Smooth muscle cell (in vitro differentiated cells): ENCODE measurements around the gene LRR1. TPM values are rescaled to one million over a fixed set of nuclear protein-coding genes. Genes with fewer than 3 reads are reported as not detected.

ENCODE experiments used
- DNase-seq: peaks from one replicate; lab custom pipeline; 2025; ENCODE audit not compliant: unreplicated experiment; lab: John Stamatoyannopoulos, UW
- H2AFZ ChIP-seq: fragments of 200-600 bp; sonication (generic); 2 replicates; pipeline ENCODE4 v1.6.0; 2016; ENCODE audit warnings: antibody characterized with exemption, low read depth, mild to moderate bottlenecking
- H3F3A ChIP-seq: fragments of 200-600 bp; sonication (generic); 2 replicates; pipeline ENCODE4 v1.6.0; 2017; ENCODE audit warnings: antibody characterized with exemption, low read depth
- H3K27ac ChIP-seq: fragments of 200-600 bp; sonication (generic); 2 replicates; pipeline ENCODE4 v1.5.1; 2016; ENCODE audit warnings: low read depth, mild to moderate bottlenecking
- H3K27me3 ChIP-seq: fragments of 200-600 bp; sonication (generic); 2 replicates; pipeline ENCODE4 v1.6.1; 2016; ENCODE audit warnings: low read depth, mild to moderate bottlenecking
- H3K36me3 ChIP-seq: fragments of 200-600 bp; sonication (generic); 2 replicates; pipeline ENCODE4 v1.5.1; 2016; ENCODE audit warnings: low read depth
- H3K4me1 ChIP-seq: fragments of 200-600 bp; sonication (generic); 2 replicates; pipeline ENCODE4 v1.5.1; 2016; ENCODE audit warnings: low read depth
- H3K4me2 ChIP-seq: fragments of 200-600 bp; sonication (generic); 2 replicates; pipeline ENCODE4 v1.6.0; 2016; ENCODE audit warnings: mild to moderate bottlenecking
- H3K4me3 ChIP-seq: fragments of 200-600 bp; sonication (generic); 2 replicates; pipeline ENCODE4 v1.5.1; 2016; ENCODE audit warnings: mild to moderate bottlenecking
- H3K79me2 ChIP-seq: fragments of 200-600 bp; sonication (generic); 2 replicates; pipeline ENCODE4 v1.6.0; 2016; ENCODE audit warnings: low read depth, mild to moderate bottlenecking
- H3K9ac ChIP-seq: fragments of 200-600 bp; sonication (generic); 2 replicates; pipeline ENCODE4 v1.6.0; 2016; ENCODE audit warnings: low read depth
- H3K9me3 ChIP-seq: fragments of 200-600 bp; sonication (generic); replicated peaks from 2 replicates; pipeline ENCODE4 v1.5.1; 2016; ENCODE audit warnings: low read depth
- H4K20me1 ChIP-seq: fragments of 200-600 bp; sonication (generic); 2 replicates; pipeline ENCODE4 v1.6.0; 2016; ENCODE audit warnings: low read depth
- WGBS: methylation state at CpG from one replicate; pipeline ENCODE4 v1.1.7; 2016; ENCODE audit warnings: low lambda C conversion rate; 5-methylcytosine and 5-hydroxymethylcytosine counted together
- polyA plus RNA-seq: library from polyadenylated mRNA; unstranded; fragments of >200 nt; fragmentation: Nextera tagmentation; extraction: Ambion mirVana; gene quantifications from 2 replicates; pipeline ENCODE4 v1.2.1, GENCODE V29; 2016
- total RNA-seq: library from RNA; depleted of rRNA; stranded (reverse); fragments of >200 nt; gene quantifications from 2 replicates; pipeline ENCODE4 v1.2.3, GENCODE V29; 2014
- TF ChIP-seq, protein P1 (sequence below): fragments of 200-600 bp; sonication (generic); IDR thresholded peaks from 2 replicates; pipeline ENCODE4 v1.5.1; 2017; ENCODE audit warnings: borderline replicate concordance, mild to moderate bottlenecking, antibody characterized with exemption; ENCODE audit not compliant: insufficient read depth, poor library complexity, severe bottlenecking

LRR1 gene
- total and polyA plus RNA-seq, 2 experiments from 2014 or later, result 14.7 to 18.7 TPM

DNA sequence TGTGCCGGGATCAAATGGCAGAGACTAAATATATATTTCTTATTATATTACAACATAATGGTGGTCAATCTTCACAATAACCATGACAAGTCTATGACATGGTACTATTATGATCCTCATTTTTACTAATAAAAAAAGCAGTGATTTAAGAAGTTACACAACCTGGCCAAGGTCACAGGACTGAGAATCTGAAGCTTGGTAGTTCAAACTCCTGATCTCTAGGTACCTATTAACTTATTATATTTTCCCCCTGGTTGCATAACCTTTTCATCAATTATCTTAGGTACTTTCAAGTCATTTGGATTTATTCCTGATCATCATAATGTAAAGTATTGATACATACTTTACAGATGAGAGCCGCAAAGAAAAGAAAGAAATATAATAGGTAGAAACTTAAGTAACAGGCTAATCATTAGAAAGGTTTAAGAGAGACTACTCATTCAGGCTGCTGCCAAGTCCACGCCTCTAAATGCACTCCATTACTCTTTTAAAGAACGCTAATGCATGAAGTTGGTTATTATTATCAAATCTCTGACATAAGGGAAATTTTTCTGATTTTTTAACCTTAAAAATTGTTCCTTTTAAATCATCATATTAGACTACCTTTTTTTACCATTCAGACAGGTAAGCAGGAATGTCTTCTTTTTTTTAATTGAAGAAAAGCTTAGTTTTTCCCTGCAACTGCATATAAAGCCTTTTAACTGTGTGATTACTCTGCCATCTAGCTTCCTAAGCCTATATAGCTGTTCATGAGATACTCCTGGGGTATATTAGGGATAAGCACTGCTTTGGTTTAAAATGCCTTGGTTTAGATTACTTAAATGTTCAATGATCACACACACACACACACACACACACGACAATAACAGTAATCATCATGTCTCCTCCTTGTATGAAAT lies 48.2 kb upstream of the LRR1 start:
- Histone ChIP-seq H3K9ac (no peak overlapping the region), H3K27me3 (no peaks in the 10 kb centered on the region), H4K20me1 (no peaks in the 10 kb centered on the region), H3K36me3 (no peaks in the 10 kb centered on the region), H3K27ac (no peak overlapping the region), H3K9me3 (no peaks in the 10 kb centered on the region), H2AFZ (no peak overlapping the region), H3K4me2 (no peak overlapping the region), H3K4me1 (peaks cover 11% of the 10 kb centered on the region), H3F3A (no peaks in the 10 kb centered on the region), H3K4me3 (no peak overlapping the region), H3K79me2 (no peaks in the 10 kb centered on the region)
- WGBS, result 64% methylated on average over 5 of the region's 5 CpGs
- TF ChIP-seq, protein P1, sequence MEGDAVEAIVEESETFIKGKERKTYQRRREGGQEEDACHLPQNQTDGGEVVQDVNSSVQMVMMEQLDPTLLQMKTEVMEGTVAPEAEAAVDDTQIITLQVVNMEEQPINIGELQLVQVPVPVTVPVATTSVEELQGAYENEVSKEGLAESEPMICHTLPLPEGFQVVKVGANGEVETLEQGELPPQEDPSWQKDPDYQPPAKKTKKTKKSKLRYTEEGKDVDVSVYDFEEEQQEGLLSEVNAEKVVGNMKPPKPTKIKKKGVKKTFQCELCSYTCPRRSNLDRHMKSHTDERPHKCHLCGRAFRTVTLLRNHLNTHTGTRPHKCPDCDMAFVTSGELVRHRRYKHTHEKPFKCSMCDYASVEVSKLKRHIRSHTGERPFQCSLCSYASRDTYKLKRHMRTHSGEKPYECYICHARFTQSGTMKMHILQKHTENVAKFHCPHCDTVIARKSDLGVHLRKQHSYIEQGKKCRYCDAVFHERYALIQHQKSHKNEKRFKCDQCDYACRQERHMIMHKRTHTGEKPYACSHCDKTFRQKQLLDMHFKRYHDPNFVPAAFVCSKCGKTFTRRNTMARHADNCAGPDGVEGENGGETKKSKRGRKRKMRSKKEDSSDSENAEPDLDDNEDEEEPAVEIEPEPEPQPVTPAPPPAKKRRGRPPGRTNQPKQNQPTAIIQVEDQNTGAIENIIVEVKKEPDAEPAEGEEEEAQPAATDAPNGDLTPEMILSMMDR, result peak; percentile 35
- DNase-seq, result no peak

DNA sequence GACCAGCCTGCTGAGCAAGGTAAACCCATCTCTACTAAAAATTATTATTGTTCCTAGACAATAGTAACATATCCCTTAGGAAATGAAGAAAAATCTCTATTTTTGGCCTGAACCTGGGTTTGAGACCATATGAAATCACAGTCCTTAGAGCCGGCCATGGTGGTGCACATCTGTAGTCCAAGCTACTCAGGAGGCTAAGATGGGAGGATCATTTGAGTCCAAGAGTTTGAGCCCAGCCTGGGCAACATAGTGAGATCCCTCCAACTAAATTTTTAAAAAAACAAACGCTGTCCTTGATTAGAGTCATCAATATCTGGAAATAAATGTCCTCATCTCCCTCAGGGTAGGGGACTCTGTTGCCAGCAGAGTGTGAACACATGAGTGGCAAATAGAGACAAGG lies 47.2 kb upstream of the LRR1 start:
- DNase-seq, result no peak
- Histone ChIP-seq H3K4me2 (no peak overlapping the region), H2AFZ (no peak overlapping the region), H4K20me1 (no peaks in the 10 kb centered on the region), H3K9me3 (no peaks in the 10 kb centered on the region), H3K79me2 (no peaks in the 10 kb centered on the region), H3F3A (no peaks in the 10 kb centered on the region), H3K27ac (no peak overlapping the region), H3K9ac (no peak overlapping the region), H3K4me1 (peaks cover 11% of the 10 kb centered on the region), H3K27me3 (no peaks in the 10 kb centered on the region), H3K4me3 (no peak overlapping the region), H3K36me3 (no peaks in the 10 kb centered on the region)
- TF ChIP-seq, protein P1, result no peak
- 93% methylated on average over 2 of the region's 2 CpGs for WGBS

DNA sequence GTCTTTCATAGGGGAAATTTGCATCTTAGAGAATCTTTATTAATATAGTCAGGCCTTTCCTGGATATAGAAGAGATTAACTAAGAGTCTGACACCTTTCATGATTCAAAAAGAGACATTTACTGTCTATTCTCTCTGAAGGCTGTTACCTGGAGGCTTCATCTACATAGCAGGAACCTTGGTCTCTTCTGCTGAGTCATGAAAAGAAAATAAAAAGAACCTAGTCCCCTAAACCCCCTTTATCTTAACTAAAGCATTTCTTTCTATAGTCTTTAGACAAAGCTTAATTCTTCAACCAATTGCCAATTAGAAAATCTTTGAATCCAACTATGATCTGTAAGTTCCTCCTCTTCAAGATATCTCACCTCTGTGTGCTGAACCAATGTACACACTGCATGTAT lies 45.6 kb upstream of the LRR1 start:
- Histone ChIP-seq H3K4me3 (no peak overlapping the region), H2AFZ (no peak overlapping the region), H3K36me3 (no peaks in the 10 kb centered on the region), H3K9ac (no peak overlapping the region), H3K4me1 (peaks cover 11% of the 10 kb centered on the region), H4K20me1 (no peaks in the 10 kb centered on the region), H3K4me2 (no peak overlapping the region), H3K27me3 (no peaks in the 10 kb centered on the region), H3F3A (no peaks in the 10 kb centered on the region), H3K9me3 (no peaks in the 10 kb centered on the region), H3K27ac (no peak overlapping the region), H3K79me2 (no peaks in the 10 kb centered on the region)
- no peak for DNase-seq
- TF ChIP-seq, protein P1, result no peak

DNA sequence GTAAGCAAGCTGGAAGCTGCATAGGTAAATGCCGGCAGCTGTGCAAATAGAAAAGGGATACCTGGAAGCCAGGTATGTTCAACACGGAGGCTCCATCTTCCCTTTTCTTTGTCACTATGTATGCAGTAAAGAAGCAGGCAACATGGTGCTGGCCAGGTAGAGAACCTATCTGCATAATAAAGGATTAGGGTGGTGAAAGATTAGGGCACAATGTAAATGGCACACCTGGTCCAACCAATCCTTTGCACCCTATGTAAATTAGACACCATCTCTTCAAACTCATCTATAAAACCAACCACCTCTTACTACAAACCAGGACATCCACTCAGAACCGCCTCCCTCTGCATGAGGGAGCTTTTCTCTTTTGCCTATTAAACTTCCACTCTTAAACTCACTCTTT lies 44.8 kb upstream of the LRR1 start:
- Histone ChIP-seq H2AFZ (no peak overlapping the region), H3K27ac (no peak overlapping the region), H3F3A (no peaks in the 10 kb centered on the region)

More for the DNA sequence above, 44.8 kb upstream of the LRR1 start:
- Histone ChIP-seq H3K4me1 (peaks cover 11% of the 10 kb centered on the region), H3K9me3 (no peaks in the 10 kb centered on the region), H3K9ac (no peak overlapping the region), H3K4me2 (no peak overlapping the region), H3K79me2 (no peaks in the 10 kb centered on the region), H3K4me3 (no peak overlapping the region), H3K36me3 (no peaks in the 10 kb centered on the region), H4K20me1 (no peaks in the 10 kb centered on the region), H3K27me3 (no peaks in the 10 kb centered on the region)
- WGBS, result 64% methylated on average over 3 of the region's 3 CpGs
- DNase-seq, result no peak
- TF ChIP-seq, protein P1, result no peak
